Endothelial cell of umbilical vein (primary cell): ENCODE data around the gene FAM110C. TPM values are rescaled to one million over a fixed set of nuclear protein-coding genes. Genes with fewer than 3 reads are reported as not detected.

Source experiments
- BruUV-seq: library from RNA; stranded (reverse); fragments of 400-500 nt; replicated peaks from 2 replicates; lab custom pipeline; 2021; lab: Mats Ljungman, UMichigan
- CTCF ChIA-PET: fragments of 300-600, 350-600 bp; sonication (Branson Sonifier 250); formaldehyde crosslinking; loops from one replicate; lab custom pipeline; 2021; ENCODE audit warnings: antibody characterized with exemption, inconsistent platforms; lab: Charles Lee
- POLR2A ChIA-PET: fragments of 300-600, 350-600 bp; sonication (Branson Sonifier 250); formaldehyde crosslinking; loops from one replicate; lab custom pipeline; 2021; ENCODE audit warnings: antibody characterized with exemption, inconsistent platforms; lab: Charles Lee
- DNase-seq: peaks from one replicate; pipeline ENCODE4 v3.0.0-alpha.2; 2011; ENCODE audit warnings: low read depth, low spot score
- FAIRE-seq: peaks from 2 replicates; lab custom pipeline; 2011; peaks lifted over from hg19 to GRCh38; lab: Jason Lieb, UNC
- H2AFZ ChIP-seq: 2 replicates; pipeline ENCODE4 v1.6.0; 2012; ENCODE audit warnings: low read depth, low read length, control low read depth, inconsistent platforms
- H3K27ac ChIP-seq: 2 replicates; pipeline ENCODE4 v1.5.1; 2011; ENCODE audit warnings: low read depth, mild to moderate bottlenecking, control low read depth, low read length, moderate library complexity; ENCODE audit not compliant: insufficient read depth
- H3K27me3 ChIP-seq, 2 experiments: 2 replicates each; pipeline versions ENCODE4 v1.6.0 to v1.6.1; 2011; ENCODE audit warnings: low read length in 2 of 2, mixed read lengths in 1 of 2; ENCODE audit not compliant: control insufficient read depth in 2 of 2, insufficient read depth in 2 of 2
- H3K36me3 ChIP-seq, 2 experiments: 2 replicates in 1 of 2; 3 replicates in 1 of 2; pipeline ENCODE4 v1.5.1; 2011; ENCODE audit warnings: low read length in 2 of 2, mild to moderate bottlenecking in 1 of 2, moderate library complexity in 1 of 2; ENCODE audit not compliant: control insufficient read depth in 2 of 2, insufficient read depth in 2 of 2; ENCODE audit errors: extremely low read depth in 1 of 2
- H3K4me1 ChIP-seq: 3 replicates; pipeline ENCODE4 v1.5.1; 2011; ENCODE audit warnings: mild to moderate bottlenecking, low read length; ENCODE audit not compliant: control insufficient read depth, insufficient read depth; ENCODE audit errors: extremely low read depth
- H3K4me2 ChIP-seq: 2 replicates; pipeline ENCODE4 v1.6.1; 2011; ENCODE audit warnings: low read length, control low read depth, mixed read lengths; ENCODE audit not compliant: insufficient read depth
- H3K4me3 ChIP-seq, 3 experiments: fragments of 200-600 bp in 1 of 3; sonication (generic), shearing (Covaris generic) in 1 of 3; replicated peaks in 1 of 3; 2 replicates each; pipeline ENCODE4 v1.5.1; 2011 to 2016; ENCODE audit warnings: control low read depth in 3 of 3, low read length in 3 of 3, mild to moderate bottlenecking in 2 of 3, inconsistent platforms in 1 of 3, low read depth in 1 of 3, moderate library complexity in 1 of 3; ENCODE audit not compliant: insufficient read depth in 1 of 3
- H3K79me2 ChIP-seq: 2 replicates; pipeline ENCODE4 v1.6.0; 2012; ENCODE audit warnings: low read length, inconsistent platforms; ENCODE audit not compliant: control insufficient read depth, insufficient read depth
- H3K9ac ChIP-seq: replicated peaks from 2 replicates; pipeline ENCODE3; 2011; ENCODE audit warnings: low read length, control low read depth; ENCODE audit not compliant: insufficient read depth; ENCODE audit errors: extremely low read depth
- H3K9me1 ChIP-seq: replicated peaks from 3 replicates; pipeline ENCODE4 v1.6.0; 2011; ENCODE audit warnings: mild to moderate bottlenecking, low read length; ENCODE audit not compliant: control insufficient read depth, insufficient read depth; ENCODE audit errors: extremely low read depth
- H3K9me3 ChIP-seq: replicated peaks from 2 replicates; pipeline ENCODE4 v1.5.1; 2012; ENCODE audit warnings: low read length, inconsistent platforms; ENCODE audit not compliant: control insufficient read depth, insufficient read depth
- H4K20me1 ChIP-seq: replicated peaks from 2 replicates; pipeline ENCODE3; 2011; ENCODE audit warnings: mild to moderate bottlenecking, low read length; ENCODE audit not compliant: control insufficient read depth, insufficient read depth; ENCODE audit errors: extremely low read depth
- EZH2 ChIP-seq: IDR thresholded peaks from 2 replicates; pipeline ENCODE4 v1.6.1; 2012; ENCODE audit warnings: borderline replicate concordance, low read depth, mild to moderate bottlenecking, moderate library complexity, low read length, inconsistent platforms; ENCODE audit not compliant: severe bottlenecking
- FOS ChIP-seq: IDR thresholded peaks from 2 replicates; pipeline ENCODE4 v1.6.1; 2011; ENCODE audit warnings: mild to moderate bottlenecking, low read length, moderate library complexity, borderline replicate concordance; ENCODE audit not compliant: insufficient read depth
- GATA2 ChIP-seq: IDR thresholded peaks from 2 replicates; pipeline ENCODE4 v1.7.0; 2011; ENCODE audit warnings: low read depth, mild to moderate bottlenecking, moderate library complexity, mixed read lengths, low read length; ENCODE audit not compliant: insufficient read length, insufficient read depth
- JUN ChIP-seq: IDR thresholded peaks from 2 replicates; pipeline ENCODE4 v1.6.1; 2011; ENCODE audit warnings: borderline replicate concordance, low read depth; ENCODE audit not compliant: insufficient read length, insufficient read depth
- MYC ChIP-seq: IDR thresholded peaks from one replicate; pipeline ENCODE4 v1.6.1; 2011; ENCODE audit warnings: mild to moderate bottlenecking, low read depth, low read length
- POLR2A ChIP-seq: IDR thresholded peaks from 2 replicates; pipeline ENCODE4 v1.6.1; 2012; ENCODE audit warnings: low read depth, mild to moderate bottlenecking, control low read depth, low read length
- POLR2AphosphoS5 ChIP-seq: IDR thresholded peaks from 2 replicates; pipeline ENCODE4 v1.6.1; 2012; ENCODE audit warnings: low read depth, mild to moderate bottlenecking, control low read depth, low read length, moderate library complexity; ENCODE audit not compliant: insufficient read depth
- dilution Hi-C: fragments of 300-500 bp; cut with MboI; formaldehyde crosslinking; loops from one replicate; pipeline ENCODE4 v1.15.0; 2019; ENCODE audit warnings: low sequenced_read_pairs; ENCODE audit not compliant: extremely low pct_ligation_motif_present
- intact Hi-C: fragments of 100-400 bp; cut with micrococcal nuclease; formaldehyde crosslinking; loops from one replicate; pipeline ENCODE4 v1.10.0; 2022
- polyA plus RNA-seq, 4 experiments: library from polyadenylated mRNA; depleted of rRNA in 3 of 4; stranded (reverse) in 3 of 4; unstranded in 1 of 4; fragments of >200 nt; gene quantifications; 2 replicates each; pipeline versions ENCODE4 v1.2.1 to v1.2.3, GENCODE V29; 2011 to 2012; ENCODE audit warnings: missing spikeins in 1 of 4
- total RNA-seq: library from RNA; stranded (reverse); gene quantifications from 2 replicates; pipeline ENCODE4 v1.2.3, GENCODE V29; 2021
- TF ChIP-seq, protein P1 (sequence below), 2 donors: IDR thresholded peaks; 1 replicate in 1 of 2; 2 replicates in 1 of 2; pipeline ENCODE4 v1.5.1; 2011; ENCODE audit warnings: low read length in 2 of 2, mild to moderate bottlenecking in 2 of 2, moderate library complexity in 2 of 2, control low read depth in 1 of 2, inconsistent platforms in 1 of 2, low read depth in 1 of 2; ENCODE audit not compliant: insufficient read depth in 1 of 2; ENCODE audit errors: extremely low read depth in 1 of 2
- TF ChIP-seq, protein P2 (sequence below): IDR thresholded peaks from 2 replicates; pipeline ENCODE4 v1.6.1; 2011; ENCODE audit not compliant: insufficient read depth, insufficient read length

The FAM110C gene
- total and polyA plus RNA-seq, 2 donors (not counting 3 experiments of a cell fraction or from before 2014, with no cell fraction given): not detected

DNA sequence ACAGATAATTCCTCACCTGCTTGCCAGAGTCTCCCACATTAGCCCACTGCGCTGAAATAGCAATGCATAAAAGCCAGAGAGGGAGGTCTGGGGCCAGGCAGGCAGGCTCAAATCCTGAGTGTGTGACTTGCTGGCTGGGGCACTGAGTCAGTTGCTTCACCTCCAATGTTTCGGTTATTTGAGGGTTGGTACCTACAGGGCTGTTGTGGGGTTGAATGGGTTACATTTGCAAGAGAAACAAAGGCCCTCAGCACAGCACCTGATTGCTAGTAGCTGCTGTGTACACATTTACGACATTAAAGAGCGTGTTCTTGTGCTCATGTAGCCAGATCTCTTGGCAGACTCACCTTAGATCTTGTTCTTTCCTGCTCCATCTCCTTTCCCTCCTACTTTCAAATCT lies 34.1 kb upstream of the FAM110C start:
- BruUV-seq: no TSS peak
- no peak for FAIRE-seq
- dilution Hi-C loops: no loop called here

More for the DNA sequence above, 34.1 kb upstream of the FAM110C start:
- Histone ChIP-seq H3K27ac (no peak overlapping the region), H3K27me3 (no peaks in the 10 kb centered on the region), H3K4me1 (no peaks in the 10 kb centered on the region), H3K9ac (no peak overlapping the region), H3K4me3 (no peak overlapping the region), H2AFZ (no peak overlapping the region), H3K9me1 (no peaks in the 10 kb centered on the region), H3K4me2 (no peak overlapping the region), H3K79me2 (no peaks in the 10 kb centered on the region), H4K20me1 (no peaks in the 10 kb centered on the region), H3K36me3 (no peaks in the 10 kb centered on the region), H3K9me3 (no peaks in the 10 kb centered on the region)
- intact Hi-C loops: no loop called here
- DNase-seq: no peak
- TF ChIP-seq EZH2 (no peak), POLR2A (no peak), MYC (no peak), GATA2 (no peak), JUN (no peak), FOS (no peak), POLR2AphosphoS5 (no peak)
- TF ChIP-seq, protein P1, sequence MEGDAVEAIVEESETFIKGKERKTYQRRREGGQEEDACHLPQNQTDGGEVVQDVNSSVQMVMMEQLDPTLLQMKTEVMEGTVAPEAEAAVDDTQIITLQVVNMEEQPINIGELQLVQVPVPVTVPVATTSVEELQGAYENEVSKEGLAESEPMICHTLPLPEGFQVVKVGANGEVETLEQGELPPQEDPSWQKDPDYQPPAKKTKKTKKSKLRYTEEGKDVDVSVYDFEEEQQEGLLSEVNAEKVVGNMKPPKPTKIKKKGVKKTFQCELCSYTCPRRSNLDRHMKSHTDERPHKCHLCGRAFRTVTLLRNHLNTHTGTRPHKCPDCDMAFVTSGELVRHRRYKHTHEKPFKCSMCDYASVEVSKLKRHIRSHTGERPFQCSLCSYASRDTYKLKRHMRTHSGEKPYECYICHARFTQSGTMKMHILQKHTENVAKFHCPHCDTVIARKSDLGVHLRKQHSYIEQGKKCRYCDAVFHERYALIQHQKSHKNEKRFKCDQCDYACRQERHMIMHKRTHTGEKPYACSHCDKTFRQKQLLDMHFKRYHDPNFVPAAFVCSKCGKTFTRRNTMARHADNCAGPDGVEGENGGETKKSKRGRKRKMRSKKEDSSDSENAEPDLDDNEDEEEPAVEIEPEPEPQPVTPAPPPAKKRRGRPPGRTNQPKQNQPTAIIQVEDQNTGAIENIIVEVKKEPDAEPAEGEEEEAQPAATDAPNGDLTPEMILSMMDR (IDR thresholded peaks at IDR 0.05; ENCODE audit: extremely low read depth in 1 of 2, insufficient read depth in 1 of 2, low read depth in 1 of 2, low read length in 2 of 2): no peak
- TF ChIP-seq, protein P2, sequence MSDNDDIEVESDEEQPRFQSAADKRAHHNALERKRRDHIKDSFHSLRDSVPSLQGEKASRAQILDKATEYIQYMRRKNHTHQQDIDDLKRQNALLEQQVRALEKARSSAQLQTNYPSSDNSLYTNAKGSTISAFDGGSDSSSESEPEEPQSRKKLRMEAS: no peak
- ChIA-PET CTCF (no interaction called here), POLR2A (no interaction called here)
